HG02973 (cell line): ENCODE measurements around the gene KIAA1328.

Experiments used
- ATAC-seq: cut with Tn5 transposase; IDR thresholded peaks from one replicate; pipeline ENCODE4 v1.9.1; 2021; ENCODE audit warnings: moderate library complexity; ENCODE audit not compliant: unreplicated experiment

The KIAA1328 gene

GRCh38 chr18:37272841-37273240, 443.9 kb downstream of the KIAA1328 start:
- no peak for ATAC-seq

- no peak for ATAC-seq
Measured at GRCh38 chr18:37274309-37275236, 445.6 kb downstream of the KIAA1328 start.

- ATAC-seq: no peak
Measured at GRCh38 chr18:37275237-37275741, 446.4 kb downstream of the KIAA1328 start.

- no peak for ATAC-seq
Measured at GRCh38 chr18:37276111-37276890, 447.4 kb downstream of the KIAA1328 start.

- no peak for ATAC-seq
Measured at GRCh38 chr18:37277804-37278203, 448.9 kb downstream of the KIAA1328 start.
